ENCODE measurements around the gene SKAP1. TPM values are rescaled to one million over a fixed set of nuclear protein-coding genes. Genes with fewer than 3 reads are reported as not detected.

Gene SKAP1
- total RNA-seq, 1 donor from 2014 or later, result not detected

DNA sequence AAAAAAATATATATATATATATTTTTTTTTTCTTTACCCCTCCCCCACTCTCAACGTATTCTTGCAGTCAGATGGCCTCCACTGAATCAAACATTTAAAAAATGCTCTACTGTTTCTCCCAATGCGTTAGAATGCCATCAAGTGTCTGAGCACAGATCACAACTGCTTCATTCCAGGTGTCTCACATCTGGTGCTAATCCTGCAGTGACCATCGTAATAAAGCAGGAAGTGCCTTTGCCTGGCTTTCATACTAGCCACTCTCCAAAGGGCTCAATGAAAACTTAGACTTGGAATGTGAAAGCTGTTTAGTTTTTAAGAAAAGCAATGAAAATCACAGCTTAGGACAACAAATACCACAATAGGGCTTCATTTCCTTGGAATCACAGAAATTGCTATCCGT lies 37.2 kb downstream of the SKAP1 start:
- H3K4me2 ChIP-seq, result no peak overlapping the region

DNA sequence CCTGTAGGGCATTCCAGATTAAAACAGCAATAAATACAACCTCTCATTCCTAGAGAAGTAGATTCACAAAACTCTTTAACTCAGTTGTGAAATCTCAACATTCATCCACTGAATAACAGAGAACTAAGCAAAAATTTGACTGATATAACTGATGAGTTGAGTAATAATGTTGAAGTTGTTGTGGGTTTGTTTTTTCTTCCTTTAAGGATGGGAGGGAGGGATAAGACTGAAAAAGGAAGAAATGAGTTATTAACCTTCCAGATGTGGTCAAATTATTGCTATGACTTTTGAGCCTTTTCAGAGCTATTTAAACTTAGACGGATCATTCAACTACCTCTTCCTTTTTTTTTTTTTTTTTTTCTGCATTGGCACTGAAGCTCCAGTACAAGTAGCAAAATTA lies 38.6 kb downstream of the SKAP1 start:
- no peak overlapping the region for H3K9ac ChIP-seq

More for the DNA sequence above, 37.2 kb downstream of the SKAP1 start:
- Histone ChIP-seq H3K27ac (no peak overlapping the region), H3K9ac (no peak overlapping the region), H3K79me2 (ENCODE audit: low read depth) (no peaks in the 10 kb centered on the region), H3K36me3 (no peaks in the 10 kb centered on the region), H4K20me1 (ENCODE audit: low read depth) (no peaks in the 10 kb centered on the region), H3K4me3 (no peak overlapping the region), H3K27me3 (peaks cover 82% of the 10 kb centered on the region), H2AFZ (replicated peaks) (no peak overlapping the region), H3K4me1 (peaks cover 6% of the 10 kb centered on the region), H3F3A (ENCODE audit: low read depth) (no peaks in the 10 kb centered on the region), H3K9me3 (ENCODE audit: low read depth) (no peaks in the 10 kb centered on the region)
- Mint-ChIP-seq H3K4me1 (peaks cover 4% of the 10 kb centered on the region), H3K9me3 (no peaks in the 10 kb centered on the region), H3K36me3 (no peaks in the 10 kb centered on the region), H3K4me3 (no peak overlapping the region), H3K27ac (no peak overlapping the region), H3K27me3 (ENCODE audit: insufficient read depth, low read depth) (peaks cover 2% of the 10 kb centered on the region)
- no peak for TF ChIP-seq EZH2phosphoT487 (IDR thresholded peaks at IDR 0.05)
- no peak for TF ChIP-seq EZH2 (IDR thresholded peaks at IDR 0.05)
- TF ChIP-seq, protein P1, sequence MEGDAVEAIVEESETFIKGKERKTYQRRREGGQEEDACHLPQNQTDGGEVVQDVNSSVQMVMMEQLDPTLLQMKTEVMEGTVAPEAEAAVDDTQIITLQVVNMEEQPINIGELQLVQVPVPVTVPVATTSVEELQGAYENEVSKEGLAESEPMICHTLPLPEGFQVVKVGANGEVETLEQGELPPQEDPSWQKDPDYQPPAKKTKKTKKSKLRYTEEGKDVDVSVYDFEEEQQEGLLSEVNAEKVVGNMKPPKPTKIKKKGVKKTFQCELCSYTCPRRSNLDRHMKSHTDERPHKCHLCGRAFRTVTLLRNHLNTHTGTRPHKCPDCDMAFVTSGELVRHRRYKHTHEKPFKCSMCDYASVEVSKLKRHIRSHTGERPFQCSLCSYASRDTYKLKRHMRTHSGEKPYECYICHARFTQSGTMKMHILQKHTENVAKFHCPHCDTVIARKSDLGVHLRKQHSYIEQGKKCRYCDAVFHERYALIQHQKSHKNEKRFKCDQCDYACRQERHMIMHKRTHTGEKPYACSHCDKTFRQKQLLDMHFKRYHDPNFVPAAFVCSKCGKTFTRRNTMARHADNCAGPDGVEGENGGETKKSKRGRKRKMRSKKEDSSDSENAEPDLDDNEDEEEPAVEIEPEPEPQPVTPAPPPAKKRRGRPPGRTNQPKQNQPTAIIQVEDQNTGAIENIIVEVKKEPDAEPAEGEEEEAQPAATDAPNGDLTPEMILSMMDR (IDR thresholded peaks at IDR 0.05), result no peak
- no peak for DNase-seq (ENCODE audit: low spot score)

DNA sequence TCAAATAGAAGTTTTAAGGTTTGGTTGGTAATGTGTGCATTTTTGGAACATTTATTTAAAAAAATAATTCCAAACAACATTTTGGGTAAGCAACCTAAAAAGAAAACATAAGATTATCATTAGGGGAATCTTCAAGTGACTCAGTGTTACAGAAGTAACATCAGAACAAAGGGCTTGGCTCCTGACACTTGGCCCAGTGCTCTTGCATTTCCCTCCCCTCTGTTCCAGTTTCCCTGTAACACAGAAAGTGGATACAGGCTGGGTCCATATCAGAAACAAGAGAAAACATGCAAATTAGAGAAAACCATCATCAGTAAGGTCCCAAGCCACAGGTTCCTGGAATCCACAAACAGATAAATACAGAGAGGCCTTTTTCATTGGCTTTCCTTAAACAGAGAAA lies 40.1 kb downstream of the SKAP1 start:
- H3K9me3 Mint-ChIP-seq, result no peaks in the 10 kb centered on the region
- no peaks in the 10 kb centered on the region for H3K79me2 ChIP-seq (ENCODE audit: low read depth)
- H3K27me3 ChIP-seq, result peaks cover 84% of the 10 kb centered on the region
- no peaks in the 10 kb centered on the region for H3K4me1 ChIP-seq
- no peak overlapping the region for H3K4me3 Mint-ChIP-seq
- H3K27ac ChIP-seq, result no peak overlapping the region
- no peak overlapping the region for H2AFZ ChIP-seq (replicated peaks)
- H3K4me1 Mint-ChIP-seq, result peaks cover 4% of the 10 kb centered on the region
- no peak overlapping the region for H3K4me3 ChIP-seq
- no peak overlapping the region for H3K9ac ChIP-seq
- H3K27me3 Mint-ChIP-seq (ENCODE audit: insufficient read depth, low read depth), result peaks cover 2% of the 10 kb centered on the region
- H3F3A ChIP-seq (ENCODE audit: low read depth), result no peaks in the 10 kb centered on the region
- H4K20me1 ChIP-seq (ENCODE audit: low read depth), result no peaks in the 10 kb centered on the region
- no peak for DNase-seq (ENCODE audit: low spot score)
- no peaks in the 10 kb centered on the region for H3K9me3 ChIP-seq (ENCODE audit: low read depth)
- no peak overlapping the region for H3K27ac Mint-ChIP-seq
- no peaks in the 10 kb centered on the region for H3K36me3 Mint-ChIP-seq
- no peak overlapping the region for H3K4me2 ChIP-seq
- TF ChIP-seq, protein P1 (IDR thresholded peaks at IDR 0.05), result no peak
- TF ChIP-seq EZH2phosphoT487 (IDR thresholded peaks at IDR 0.05) (no peak), EZH2 (IDR thresholded peaks at IDR 0.05) (no peak)
- H3K36me3 ChIP-seq, result no peaks in the 10 kb centered on the region

More for the DNA sequence above, 38.6 kb downstream of the SKAP1 start:
- Mint-ChIP-seq H3K4me3 (no peak overlapping the region), H3K4me1 (peaks cover 4% of the 10 kb centered on the region), H3K9me3 (no peaks in the 10 kb centered on the region), H3K27me3 (ENCODE audit: insufficient read depth, low read depth) (peaks cover 2% of the 10 kb centered on the region), H3K27ac (no peak overlapping the region), H3K36me3 (no peaks in the 10 kb centered on the region)
- no peak overlapping the region for H3K27ac ChIP-seq
- no peaks in the 10 kb centered on the region for H3K79me2 ChIP-seq (ENCODE audit: low read depth)
- H3K4me1 ChIP-seq, result peaks cover 6% of the 10 kb centered on the region
- H3K4me2 ChIP-seq, result no peak overlapping the region
- no peaks in the 10 kb centered on the region for H3K9me3 ChIP-seq (ENCODE audit: low read depth)
- peaks cover 84% of the 10 kb centered on the region for H3K27me3 ChIP-seq
- no peak for DNase-seq (ENCODE audit: low spot score)
- TF ChIP-seq EZH2 (IDR thresholded peaks at IDR 0.05) (no peak), EZH2phosphoT487 (IDR thresholded peaks at IDR 0.05) (no peak)
- TF ChIP-seq, protein P1 (IDR thresholded peaks at IDR 0.05), result no peak
- no peak overlapping the region for H3K4me3 ChIP-seq
- no peak overlapping the region for H2AFZ ChIP-seq (replicated peaks)
- no peaks in the 10 kb centered on the region for H3F3A ChIP-seq (ENCODE audit: low read depth)
- H3K36me3 ChIP-seq, result no peaks in the 10 kb centered on the region
- no peaks in the 10 kb centered on the region for H4K20me1 ChIP-seq (ENCODE audit: low read depth)
